Thyroid gland (tissue), 4 donors: ENCODE measurements around the gene ZKSCAN1.

Experiments
- POLR2A ChIP-seq, 2 donors: fragments of 450-650 bp; IDR thresholded peaks; one replicate each; pipeline ENCODE4 v1.6.1; 2017; ENCODE audit warnings: antibody characterized with exemption in 2 of 2, mild to moderate bottlenecking in 2 of 2, moderate library complexity in 1 of 2
- TF ChIP-seq, protein P1 (sequence below), 6 experiments: fragments of 200-600 bp in 3 of 6; fragments of 450-650 bp in 3 of 6; sonication (generic) in 3 of 6; IDR thresholded peaks; one replicate each; pipeline ENCODE4 v1.5.1; 2016 to 2019; ENCODE audit warnings: antibody characterized with exemption in 6 of 6, mild to moderate bottlenecking in 2 of 6, inconsistent platforms in 1 of 6, moderate library complexity in 1 of 6

DNA sequence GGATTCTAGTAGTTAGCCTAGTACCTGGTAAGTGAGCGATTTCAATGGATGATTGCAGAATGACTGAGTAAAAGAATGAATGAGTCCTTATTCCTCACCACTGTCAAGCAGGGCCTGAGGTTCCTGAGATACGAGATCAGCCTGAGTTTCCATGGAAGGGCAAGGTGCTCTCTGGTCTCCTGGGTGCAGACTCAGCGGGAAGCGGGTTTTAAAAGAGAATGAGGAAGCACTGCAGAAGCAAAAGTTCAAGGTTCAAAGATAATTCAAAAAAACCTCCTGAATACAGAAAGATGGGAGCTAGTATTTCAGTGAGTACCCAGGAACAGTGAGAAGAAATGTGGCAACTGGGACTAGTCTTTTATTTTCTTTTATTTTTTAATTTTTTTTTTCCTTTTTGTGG lies 61.8 kb downstream of the ZKSCAN1 start:
- TF ChIP-seq, protein P1, sequence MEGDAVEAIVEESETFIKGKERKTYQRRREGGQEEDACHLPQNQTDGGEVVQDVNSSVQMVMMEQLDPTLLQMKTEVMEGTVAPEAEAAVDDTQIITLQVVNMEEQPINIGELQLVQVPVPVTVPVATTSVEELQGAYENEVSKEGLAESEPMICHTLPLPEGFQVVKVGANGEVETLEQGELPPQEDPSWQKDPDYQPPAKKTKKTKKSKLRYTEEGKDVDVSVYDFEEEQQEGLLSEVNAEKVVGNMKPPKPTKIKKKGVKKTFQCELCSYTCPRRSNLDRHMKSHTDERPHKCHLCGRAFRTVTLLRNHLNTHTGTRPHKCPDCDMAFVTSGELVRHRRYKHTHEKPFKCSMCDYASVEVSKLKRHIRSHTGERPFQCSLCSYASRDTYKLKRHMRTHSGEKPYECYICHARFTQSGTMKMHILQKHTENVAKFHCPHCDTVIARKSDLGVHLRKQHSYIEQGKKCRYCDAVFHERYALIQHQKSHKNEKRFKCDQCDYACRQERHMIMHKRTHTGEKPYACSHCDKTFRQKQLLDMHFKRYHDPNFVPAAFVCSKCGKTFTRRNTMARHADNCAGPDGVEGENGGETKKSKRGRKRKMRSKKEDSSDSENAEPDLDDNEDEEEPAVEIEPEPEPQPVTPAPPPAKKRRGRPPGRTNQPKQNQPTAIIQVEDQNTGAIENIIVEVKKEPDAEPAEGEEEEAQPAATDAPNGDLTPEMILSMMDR (IDR thresholded peaks at IDR 0.05): no peak
- TF ChIP-seq POLR2A (IDR thresholded peaks at IDR 0.05): no peak
